DOHH2 (cell line): ENCODE results near the gene LRRC27.

ENCODE experiments used
- H3F3A ChIP-seq: fragments of 200-600 bp; sonication (generic), shearing (Covaris generic); 2 replicates; pipeline ENCODE4 v1.6.0; 2016; ENCODE audit warnings: antibody characterized with exemption, mild to moderate bottlenecking; ENCODE audit not compliant: control insufficient read depth, insufficient read depth
- H3K27ac ChIP-seq: fragments of 200-600 bp; sonication (generic); 2 replicates; pipeline ENCODE4 v1.5.1; 2014; ENCODE audit warnings: low read depth, mild to moderate bottlenecking, low read length, moderate library complexity
- H3K27me3 ChIP-seq: fragments of 200-600 bp; sonication (generic); 2 replicates; pipeline ENCODE4 v1.6.1; 2014; ENCODE audit warnings: mild to moderate bottlenecking, low read length, mixed read lengths; ENCODE audit not compliant: control insufficient read depth
- H3K36me3 ChIP-seq: fragments of 200-600 bp; sonication (generic); 2 replicates; pipeline ENCODE4 v1.6.1; 2014; ENCODE audit warnings: mild to moderate bottlenecking, low read length, moderate library complexity, mixed read lengths; ENCODE audit not compliant: control insufficient read depth
- H3K4me1 ChIP-seq: fragments of 200-600 bp; sonication (generic); 2 replicates; pipeline ENCODE4 v1.6.1; 2014; ENCODE audit warnings: mild to moderate bottlenecking, low read length, mixed read lengths; ENCODE audit not compliant: control insufficient read depth
- H3K4me2 ChIP-seq: fragments of 200-600 bp; sonication (generic); 2 replicates; pipeline ENCODE4 v1.6.0; 2014; ENCODE audit warnings: mild to moderate bottlenecking, low read length, moderate library complexity
- H3K4me3 ChIP-seq: fragments of 200-600 bp; sonication (generic); 2 replicates; pipeline ENCODE4 v1.5.1; 2014; ENCODE audit warnings: mild to moderate bottlenecking, low read length, mixed read lengths
- H3K79me2 ChIP-seq: fragments of 200-600 bp; sonication (generic); 2 replicates; pipeline ENCODE4 v1.6.1; 2014; ENCODE audit warnings: mild to moderate bottlenecking, low read length, mixed read lengths; ENCODE audit not compliant: control insufficient read depth
- H3K9me2 ChIP-seq: fragments of 200-600 bp; sonication (generic); replicated peaks from 2 replicates; pipeline ENCODE4 v1.6.1; 2014; ENCODE audit warnings: mild to moderate bottlenecking, low read length, mixed read lengths; ENCODE audit not compliant: control insufficient read depth
- H3K9me3 ChIP-seq: fragments of 200-600 bp; sonication (generic); 2 replicates; pipeline ENCODE4 v1.6.1; 2014; ENCODE audit warnings: antibody characterized with exemption, low read length, mixed read lengths; ENCODE audit not compliant: control insufficient read depth, insufficient read depth
- H4K20me1 ChIP-seq: fragments of 200-600 bp; sonication (generic); 2 replicates; pipeline ENCODE4 v1.6.0; 2014; ENCODE audit warnings: low read depth, mild to moderate bottlenecking, antibody characterized with exemption, low read length, moderate library complexity; ENCODE audit not compliant: control insufficient read depth, insufficient read depth
- EZH2phosphoT487 ChIP-seq: fragments of 200-600 bp; sonication (generic); IDR thresholded peaks from 2 replicates; pipeline ENCODE4 v1.6.1; 2017; ENCODE audit warnings: borderline replicate concordance, mild to moderate bottlenecking, antibody characterized with exemption, low read length, moderate library complexity, mixed read lengths
- TF ChIP-seq, protein P1 (sequence below): fragments of 200-600 bp; sonication (generic); IDR thresholded peaks from one replicate; pipeline ENCODE4 v1.5.1; 2014; ENCODE audit warnings: antibody characterized with exemption, mild to moderate bottlenecking, low read depth, low read length; ENCODE audit not compliant: poor library complexity, severe bottlenecking

LRRC27 gene

DNA sequence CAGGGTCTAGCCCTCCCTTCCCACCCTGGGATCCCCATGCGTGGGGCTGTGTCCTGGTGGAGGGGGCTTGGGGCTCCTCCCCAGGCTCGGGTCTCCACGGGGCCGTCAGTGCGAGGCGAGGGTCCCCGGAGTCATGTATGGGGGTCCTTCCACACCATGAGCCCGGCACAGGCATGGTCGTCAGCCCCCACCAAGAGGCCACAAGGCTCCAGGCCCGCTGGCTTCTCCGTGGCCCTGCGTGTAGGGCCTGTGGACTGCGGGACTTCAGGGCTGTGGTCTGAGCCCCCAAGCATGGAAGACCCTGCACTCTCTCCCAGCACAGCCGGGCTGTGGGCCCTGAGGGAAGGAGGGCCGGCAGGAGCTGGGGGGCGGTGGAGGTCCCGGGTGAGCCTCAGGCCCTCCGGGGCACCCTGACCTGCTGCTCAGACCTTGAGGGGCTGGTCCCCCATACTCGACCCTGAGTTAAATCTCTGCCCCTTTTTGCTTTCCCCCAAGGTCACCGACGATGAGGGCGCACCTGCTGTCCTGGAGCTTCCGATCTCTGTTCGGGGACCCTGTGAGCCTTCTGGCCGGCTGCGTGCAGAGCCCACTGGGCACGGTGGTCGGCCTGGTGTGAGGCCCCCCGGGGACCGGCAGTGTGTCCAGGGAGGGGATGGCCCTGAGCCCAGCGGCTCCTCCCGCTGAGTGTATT, 84.7 kb downstream of the LRRC27 start:
- H4K20me1 ChIP-seq = no peaks in the 10 kb centered on the region
- H3K9me2 ChIP-seq = no peaks in the 10 kb centered on the region
- peaks cover 38% of the 10 kb centered on the region for H3K4me1 ChIP-seq
- no peaks in the 10 kb centered on the region for H3K79me2 ChIP-seq
- H3K36me3 ChIP-seq = no peaks in the 10 kb centered on the region
- peaks cover 11% of the 10 kb centered on the region for H3F3A ChIP-seq
- H3K4me2 ChIP-seq = no peak overlapping the region
- no peaks in the 10 kb centered on the region for H3K27me3 ChIP-seq
- TF ChIP-seq EZH2phosphoT487 = no peak
- TF ChIP-seq, protein P1, sequence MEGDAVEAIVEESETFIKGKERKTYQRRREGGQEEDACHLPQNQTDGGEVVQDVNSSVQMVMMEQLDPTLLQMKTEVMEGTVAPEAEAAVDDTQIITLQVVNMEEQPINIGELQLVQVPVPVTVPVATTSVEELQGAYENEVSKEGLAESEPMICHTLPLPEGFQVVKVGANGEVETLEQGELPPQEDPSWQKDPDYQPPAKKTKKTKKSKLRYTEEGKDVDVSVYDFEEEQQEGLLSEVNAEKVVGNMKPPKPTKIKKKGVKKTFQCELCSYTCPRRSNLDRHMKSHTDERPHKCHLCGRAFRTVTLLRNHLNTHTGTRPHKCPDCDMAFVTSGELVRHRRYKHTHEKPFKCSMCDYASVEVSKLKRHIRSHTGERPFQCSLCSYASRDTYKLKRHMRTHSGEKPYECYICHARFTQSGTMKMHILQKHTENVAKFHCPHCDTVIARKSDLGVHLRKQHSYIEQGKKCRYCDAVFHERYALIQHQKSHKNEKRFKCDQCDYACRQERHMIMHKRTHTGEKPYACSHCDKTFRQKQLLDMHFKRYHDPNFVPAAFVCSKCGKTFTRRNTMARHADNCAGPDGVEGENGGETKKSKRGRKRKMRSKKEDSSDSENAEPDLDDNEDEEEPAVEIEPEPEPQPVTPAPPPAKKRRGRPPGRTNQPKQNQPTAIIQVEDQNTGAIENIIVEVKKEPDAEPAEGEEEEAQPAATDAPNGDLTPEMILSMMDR = no peak
- H3K4me3 ChIP-seq = no peak overlapping the region
- H3K27ac ChIP-seq = no peak overlapping the region
- no peaks in the 10 kb centered on the region for H3K9me3 ChIP-seq

DNA sequence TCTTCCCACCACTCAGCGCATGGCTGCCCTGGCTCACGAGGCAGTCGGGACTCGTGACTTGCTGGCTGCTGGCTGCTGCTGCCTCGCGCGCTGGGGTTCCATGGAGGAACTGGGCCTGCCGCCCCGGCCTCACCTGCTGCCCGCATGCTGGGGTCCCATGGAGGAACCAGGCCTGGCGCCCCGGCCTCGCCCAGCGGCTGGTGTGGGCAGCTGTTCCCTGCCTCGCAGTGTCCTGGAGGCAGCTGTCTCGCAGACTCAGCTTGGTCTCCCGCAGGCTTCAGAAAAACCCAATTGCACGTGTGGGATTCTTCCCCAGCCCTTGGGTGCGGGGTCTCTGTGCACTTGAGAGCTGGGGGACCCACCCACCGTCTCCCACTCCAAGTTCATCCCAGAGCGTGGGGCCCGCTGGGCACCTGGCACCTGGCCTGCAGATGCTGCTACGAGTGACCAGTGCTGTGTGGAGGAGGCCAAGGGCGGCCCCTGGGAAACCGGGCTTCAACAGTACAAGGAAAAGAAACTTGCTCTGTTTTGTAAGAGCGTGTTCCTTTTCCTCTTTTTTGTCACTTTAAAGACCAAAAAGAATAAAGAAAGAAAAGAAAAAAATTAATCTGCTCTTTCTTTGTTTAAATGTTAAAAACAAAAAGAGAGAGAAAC, 85.4 kb downstream of the LRRC27 start:
- Histone ChIP-seq H3K27ac (no peak overlapping the region), H3K4me2 (no peak overlapping the region)
- no peak for TF ChIP-seq EZH2phosphoT487
- TF ChIP-seq, protein P1 = no peak

DNA sequence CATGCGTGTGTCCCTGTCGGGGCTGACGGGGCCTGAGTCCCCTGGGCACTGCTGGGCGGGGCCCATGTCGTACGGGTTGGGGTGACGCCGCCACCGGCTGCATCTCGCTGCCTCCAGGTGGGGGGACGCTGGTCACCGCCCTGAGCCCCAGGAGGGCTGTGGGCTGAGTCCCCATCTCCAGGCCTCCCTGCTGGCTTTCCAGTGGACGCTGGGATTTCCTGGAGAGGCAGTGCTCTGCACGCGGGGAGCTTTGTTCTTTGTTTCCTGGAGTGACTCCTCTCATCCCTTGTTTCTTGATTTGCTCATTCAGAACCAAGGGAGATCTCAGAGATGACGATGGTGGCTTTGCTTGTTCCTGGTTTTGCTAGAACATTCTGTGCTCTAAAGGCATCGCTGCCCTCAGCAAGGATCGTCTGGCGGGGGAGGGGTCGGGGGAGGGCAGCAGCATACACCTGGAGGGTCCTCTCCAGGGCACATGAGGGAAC, 86.0 kb downstream of the LRRC27 start:
- H3K4me1 ChIP-seq = peaks cover 51% of the 10 kb centered on the region
- H3K4me2 ChIP-seq = no peak overlapping the region
- TF ChIP-seq EZH2phosphoT487 = no peak
- TF ChIP-seq, protein P1 = no peak
- no peaks in the 10 kb centered on the region for H3K9me2 ChIP-seq
- no peak overlapping the region for H3K4me3 ChIP-seq
- no peaks in the 10 kb centered on the region for H3K36me3 ChIP-seq
- no peaks in the 10 kb centered on the region for H4K20me1 ChIP-seq
- peaks cover 20% of the 10 kb centered on the region for H3F3A ChIP-seq
- H3K27me3 ChIP-seq = no peaks in the 10 kb centered on the region
- H3K27ac ChIP-seq = no peak overlapping the region
- no peaks in the 10 kb centered on the region for H3K9me3 ChIP-seq
- no peaks in the 10 kb centered on the region for H3K79me2 ChIP-seq

More for the DNA sequence above, 85.4 kb downstream of the LRRC27 start:
- H3K9me2 ChIP-seq = no peaks in the 10 kb centered on the region
- H4K20me1 ChIP-seq = no peaks in the 10 kb centered on the region
- H3K27me3 ChIP-seq = no peaks in the 10 kb centered on the region
- H3K79me2 ChIP-seq = no peaks in the 10 kb centered on the region
- H3K9me3 ChIP-seq = no peaks in the 10 kb centered on the region
- H3F3A ChIP-seq = peaks cover 16% of the 10 kb centered on the region
- no peaks in the 10 kb centered on the region for H3K36me3 ChIP-seq
- no peak overlapping the region for H3K4me3 ChIP-seq
- peaks cover 44% of the 10 kb centered on the region for H3K4me1 ChIP-seq
